ENCODE measurements around the gene SMC5.

The SMC5 gene

GRCh38 chr9:70404261-70404660, 145.5 kb downstream of the SMC5 start:
- in situ Hi-C loops (cut with MboI; ENCODE audit: low pct_unique_long_range_greater_than_20kb, low sequenced_read_pairs, unreplicated experiment), result no loop called here
- no peak for DNase-seq (ENCODE audit: low spot score)
- TF ChIP-seq CTCF (IDR thresholded peaks at IDR 0.05; ENCODE audit: extremely low read depth, insufficient read depth, missing control alignments), result no peak
